Keratinocyte (primary cell): ENCODE results near the gene UXS1.

Experiments used
- CTCF ChIP-seq, 3 experiments: IDR thresholded peaks in 1 of 3; conservative IDR thresholded peaks in 1 of 3; optimal IDR thresholded peaks in 1 of 3; 2 replicates in 2 of 3; 3 replicates in 1 of 3; pipeline versions ENCODE3 to v1.5.1; 2011; ENCODE audit warnings: low read length in 3 of 3, mild to moderate bottlenecking in 3 of 3, moderate library complexity in 2 of 3, control low read depth in 1 of 3, inconsistent platforms in 1 of 3; ENCODE audit not compliant: insufficient read depth in 2 of 3; ENCODE audit errors: extremely low read depth in 1 of 3
- EZH2 ChIP-seq: IDR thresholded peaks from one replicate; pipeline ENCODE4 v1.6.1; 2012; ENCODE audit warnings: inconsistent platforms, mild to moderate bottlenecking, low read length, moderate library complexity

- TF ChIP-seq CTCF (optimal IDR thresholded peaks at IDR 0.05 in 1 of 3, IDR thresholded peaks at IDR 0.05 in 1 of 3, conservative IDR thresholded peaks at IDR 0.05 in 1 of 3; ENCODE audit: extremely low read depth in 1 of 3, insufficient read depth in 2 of 3, low read length in 3 of 3) (no peak), EZH2 (no peak)
Observed at GRCh38 chr2:106156305-106157296, 37.5 kb downstream of the UXS1 start.
